ENCODE results near the gene FJX1.

FJX1 gene, protein sequence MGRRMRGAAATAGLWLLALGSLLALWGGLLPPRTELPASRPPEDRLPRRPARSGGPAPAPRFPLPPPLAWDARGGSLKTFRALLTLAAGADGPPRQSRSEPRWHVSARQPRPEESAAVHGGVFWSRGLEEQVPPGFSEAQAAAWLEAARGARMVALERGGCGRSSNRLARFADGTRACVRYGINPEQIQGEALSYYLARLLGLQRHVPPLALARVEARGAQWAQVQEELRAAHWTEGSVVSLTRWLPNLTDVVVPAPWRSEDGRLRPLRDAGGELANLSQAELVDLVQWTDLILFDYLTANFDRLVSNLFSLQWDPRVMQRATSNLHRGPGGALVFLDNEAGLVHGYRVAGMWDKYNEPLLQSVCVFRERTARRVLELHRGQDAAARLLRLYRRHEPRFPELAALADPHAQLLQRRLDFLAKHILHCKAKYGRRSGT

DNA sequence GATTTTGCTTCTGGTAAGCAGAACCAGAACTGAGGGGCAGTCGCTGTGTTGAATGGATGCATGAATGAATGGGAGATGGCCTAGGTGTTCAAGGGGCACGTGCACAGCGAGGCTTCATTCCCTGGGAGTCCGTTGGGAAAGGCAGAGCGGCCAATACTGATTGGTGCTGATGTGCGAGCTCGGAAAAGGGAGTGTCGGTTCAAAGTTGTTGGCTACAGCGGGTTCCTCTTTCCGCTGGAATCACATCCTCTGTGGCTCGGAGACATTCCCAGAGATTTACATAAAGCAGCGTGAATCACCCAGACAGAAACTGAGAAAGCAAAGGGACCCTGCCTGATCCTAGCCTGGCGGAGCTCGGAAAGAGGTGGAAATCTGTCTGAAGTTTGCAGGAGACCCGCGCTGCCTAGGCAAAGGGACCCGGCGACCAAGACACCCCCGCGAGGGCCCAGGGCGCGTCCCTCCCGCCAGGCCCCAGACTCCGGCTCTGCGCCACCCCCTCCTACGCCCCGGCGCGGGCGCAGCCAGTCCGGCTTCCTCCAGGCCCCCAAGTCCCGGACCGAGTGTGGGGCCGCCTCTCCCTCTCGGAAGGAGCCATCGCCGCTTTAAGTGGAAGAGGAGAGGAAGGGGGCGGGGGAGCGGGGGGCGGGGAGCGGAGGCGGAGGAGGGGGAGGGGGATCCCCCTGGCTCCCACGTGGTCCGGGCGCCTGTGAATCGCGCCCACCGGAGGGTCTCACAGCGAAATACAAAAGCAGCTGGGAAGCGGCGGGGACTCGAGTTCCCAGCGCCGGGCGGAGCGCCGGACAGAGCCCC lies at the start of gene FJX1:
Gene FJX1 (plus strand): TSS at position 774 of the 810 bp plus-strand sequence. CDS start 177 bp downstream, outside the sequence.
- peaks cover 66% of the 10 kb centered on the region for H3K27me3 Mint-ChIP-seq
- H3K4me1 Mint-ChIP-seq (ENCODE audit: low read depth) = peaks cover 18% of the 10 kb centered on the region
- intact Hi-C loops (cut with micrococcal nuclease) = loop anchor here (2.0 to 5.0 kb wide), 3 partner anchors 439 to 641 kb away; no protein-coding TSS in a partner anchor
- no peaks in the 10 kb centered on the region for H3K9me3 Mint-ChIP-seq
- H3K4me3 Mint-ChIP-seq = peak within 1 kb of the TSS; percentile 74
- H3K36me3 Mint-ChIP-seq (ENCODE audit: low read depth) = no peaks in the 10 kb centered on the region
- H3K27ac Mint-ChIP-seq = peak within 1 kb of the TSS; percentile 60

DNA sequence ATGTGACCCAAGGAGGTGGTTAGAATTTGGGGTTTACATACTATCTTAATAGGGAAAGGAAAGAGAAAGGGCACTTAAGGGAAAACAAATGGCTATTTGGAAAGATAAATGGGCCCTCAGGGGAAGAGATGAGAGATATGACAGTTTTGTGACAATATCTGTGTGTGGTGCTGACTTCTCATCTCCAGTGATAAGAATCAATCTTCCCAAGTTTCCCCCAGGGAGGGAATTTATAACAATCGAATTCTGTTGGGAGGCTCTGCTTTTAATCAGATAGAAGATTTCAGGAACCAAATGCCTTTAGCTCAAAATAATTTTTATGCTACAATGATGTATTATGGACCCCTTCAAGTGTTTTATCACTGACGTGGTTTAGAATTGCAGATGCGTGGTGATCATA lies 46.6 kb upstream of the FJX1 start:
- Mint-ChIP-seq H3K36me3 (ENCODE audit: low read depth) (no peaks in the 10 kb centered on the region), H3K4me3 (no peak overlapping the region), H3K27me3 (peaks cover 46% of the 10 kb centered on the region), H3K27ac (no peak overlapping the region), H3K9me3 (peaks cover 13% of the 10 kb centered on the region), H3K4me1 (ENCODE audit: low read depth) (no peaks in the 10 kb centered on the region)
- intact Hi-C loops (cut with micrococcal nuclease) = no loop called here

DNA sequence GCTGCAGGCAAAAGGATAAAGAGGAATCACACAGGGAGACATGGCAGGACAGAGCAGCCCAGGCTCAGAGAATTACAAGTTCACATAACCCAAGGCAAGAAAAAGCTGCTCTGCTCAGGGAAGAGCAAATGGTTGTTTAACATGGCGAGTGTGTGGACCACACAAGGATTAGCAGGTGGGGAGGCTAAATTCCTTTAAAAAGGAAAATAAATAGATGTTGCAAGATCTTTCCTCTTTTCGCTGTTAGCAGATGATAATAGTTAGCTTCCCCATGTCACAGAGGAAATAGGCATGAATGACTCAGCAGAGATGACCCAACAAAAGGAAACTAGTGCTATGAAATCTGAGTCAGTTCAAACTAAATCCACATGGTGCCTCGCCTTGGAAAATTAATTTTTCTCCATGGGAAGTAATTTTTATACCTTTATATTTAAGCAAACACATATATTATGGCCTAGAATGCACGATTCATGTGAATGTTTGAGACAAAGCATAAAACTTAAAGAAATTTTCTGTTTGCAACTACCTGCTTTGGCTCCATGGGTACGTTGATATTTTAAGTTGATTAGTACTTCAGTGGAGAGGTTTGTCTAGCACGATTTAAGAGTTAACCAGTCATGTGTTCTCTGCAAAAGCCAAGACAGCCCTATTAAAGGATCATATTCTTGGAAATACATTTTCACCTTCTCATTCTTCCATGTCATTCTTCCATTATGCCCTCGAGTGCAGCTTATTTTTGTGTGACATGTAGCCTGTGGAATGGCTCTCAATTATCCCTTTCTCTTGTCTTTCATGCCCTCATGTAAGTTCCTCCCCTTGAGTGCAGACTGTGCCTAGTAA lies 38.5 kb upstream of the FJX1 start:
- Mint-ChIP-seq H3K27me3 (peaks cover 14% of the 10 kb centered on the region), H3K4me3 (no peak overlapping the region), H3K4me1 (ENCODE audit: low read depth) (peaks cover 15% of the 10 kb centered on the region), H3K36me3 (ENCODE audit: low read depth) (no peaks in the 10 kb centered on the region), H3K27ac (no peak overlapping the region), H3K9me3 (no peaks in the 10 kb centered on the region)
- intact Hi-C loops (cut with micrococcal nuclease) = no loop called here

GRCh38 chr11:35580397-35580781 lies 37.9 kb upstream of the FJX1 start:
- Mint-ChIP-seq H3K4me1 (ENCODE audit: low read depth) (peaks cover 15% of the 10 kb centered on the region), H3K9me3 (no peaks in the 10 kb centered on the region), H3K27me3 (peaks cover 19% of the 10 kb centered on the region), H3K36me3 (ENCODE audit: low read depth) (no peaks in the 10 kb centered on the region), H3K27ac (no peak overlapping the region), H3K4me3 (no peak overlapping the region)
- intact Hi-C loops (cut with micrococcal nuclease) = no loop called here

- no peak overlapping the region for H3K4me3 Mint-ChIP-seq
- H3K27me3 Mint-ChIP-seq = peaks cover 25% of the 10 kb centered on the region
- intact Hi-C loops (cut with micrococcal nuclease) = no loop called here
- no peak overlapping the region for H3K27ac Mint-ChIP-seq
- peaks cover 15% of the 10 kb centered on the region for H3K4me1 Mint-ChIP-seq (ENCODE audit: low read depth)
- H3K9me3 Mint-ChIP-seq = no peaks in the 10 kb centered on the region
- H3K36me3 Mint-ChIP-seq (ENCODE audit: low read depth) = no peaks in the 10 kb centered on the region
These were observed 36.2 kb upstream of the FJX1 start for GRCh38 chr11:35582033-35582432.

- Mint-ChIP-seq H3K4me1 (ENCODE audit: low read depth) (peaks cover 15% of the 10 kb centered on the region), H3K4me3 (no peak overlapping the region), H3K27me3 (peaks cover 28% of the 10 kb centered on the region), H3K36me3 (ENCODE audit: low read depth) (no peaks in the 10 kb centered on the region), H3K9me3 (no peaks in the 10 kb centered on the region), H3K27ac (no peak overlapping the region)
- intact Hi-C loops (cut with micrococcal nuclease) = no loop called here
These were observed 35.1 kb upstream of the FJX1 start for GRCh38 chr11:35583126-35583525.

DNA sequence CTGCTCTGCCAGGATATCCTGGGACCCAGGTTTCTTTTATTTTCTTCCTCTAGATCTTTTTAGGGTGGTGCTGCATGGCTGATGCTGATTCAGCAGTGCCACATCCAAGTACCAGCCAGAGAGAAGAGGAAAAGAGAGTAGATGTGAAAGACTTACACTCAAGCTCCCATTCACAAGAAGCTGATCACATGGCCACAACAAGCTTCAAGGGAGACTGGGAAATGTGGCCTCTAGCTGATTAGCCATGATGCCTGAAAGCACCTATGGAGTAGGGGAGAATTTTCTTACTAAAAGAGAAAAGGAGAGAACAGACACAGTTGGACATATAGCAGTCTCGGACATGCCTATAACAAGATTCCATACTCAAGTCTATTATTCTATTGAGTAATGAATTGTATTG lies 34.4 kb upstream of the FJX1 start:
- intact Hi-C loops (cut with micrococcal nuclease) = no loop called here
- Mint-ChIP-seq H3K36me3 (ENCODE audit: low read depth) (no peaks in the 10 kb centered on the region), H3K27me3 (peaks cover 31% of the 10 kb centered on the region), H3K9me3 (no peaks in the 10 kb centered on the region), H3K4me3 (no peak overlapping the region), H3K4me1 (ENCODE audit: low read depth) (peaks cover 15% of the 10 kb centered on the region), H3K27ac (no peak overlapping the region)

DNA sequence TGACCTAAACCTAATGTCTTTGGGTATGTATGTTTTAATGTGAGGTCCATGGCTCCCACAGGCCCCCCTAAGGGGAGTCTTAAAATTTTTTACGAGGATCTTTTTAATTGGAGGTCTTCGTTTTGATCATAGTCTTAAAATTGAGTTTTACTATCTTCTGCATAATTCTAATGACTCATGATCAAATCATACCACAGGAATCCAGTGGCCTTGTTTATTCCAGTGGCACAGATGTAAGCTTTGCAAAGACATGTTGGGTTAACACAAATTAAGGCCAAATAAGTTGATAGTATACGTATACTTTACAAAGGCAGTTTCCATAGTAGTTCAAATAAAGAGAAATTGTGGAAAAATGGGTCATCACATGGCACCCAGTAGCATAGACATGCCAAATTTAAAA lies 33.9 kb upstream of the FJX1 start:
- Mint-ChIP-seq H3K4me1 (ENCODE audit: low read depth) (peaks cover 14% of the 10 kb centered on the region), H3K27me3 (peaks cover 34% of the 10 kb centered on the region), H3K9me3 (no peaks in the 10 kb centered on the region), H3K36me3 (ENCODE audit: low read depth) (no peaks in the 10 kb centered on the region), H3K27ac (no peak overlapping the region), H3K4me3 (no peak overlapping the region)
- intact Hi-C loops (cut with micrococcal nuclease) = no loop called here

- H3K36me3 Mint-ChIP-seq (ENCODE audit: low read depth) = no peaks in the 10 kb centered on the region
- no peaks in the 10 kb centered on the region for H3K9me3 Mint-ChIP-seq
- no peak overlapping the region for H3K4me3 Mint-ChIP-seq
- H3K4me1 Mint-ChIP-seq (ENCODE audit: low read depth) = peaks cover 6% of the 10 kb centered on the region
- H3K27ac Mint-ChIP-seq = no peak overlapping the region
- intact Hi-C loops (cut with micrococcal nuclease) = no loop called here
- peaks cover 45% of the 10 kb centered on the region for H3K27me3 Mint-ChIP-seq
These were observed 32.8 kb upstream of the FJX1 start for GRCh38 chr11:35585416-35585815.

DNA sequence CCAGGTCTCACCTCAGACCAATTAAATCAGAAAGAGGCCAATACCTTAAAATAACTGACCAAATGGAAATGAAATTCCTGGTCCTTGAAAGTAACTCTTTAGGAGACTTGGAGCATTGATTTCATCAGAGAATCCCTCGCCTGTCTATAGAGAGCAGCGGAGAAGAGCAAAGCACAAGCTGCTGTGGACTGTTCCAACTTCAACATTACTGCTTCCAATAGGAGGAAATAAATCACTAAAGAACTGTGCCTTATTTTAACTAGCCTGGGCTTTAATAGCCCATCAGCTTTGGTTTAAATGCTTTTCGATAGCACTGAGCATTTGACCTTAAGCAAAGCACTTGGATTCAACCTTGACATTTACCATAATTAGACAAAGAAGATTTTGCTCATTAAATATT lies 32.0 kb upstream of the FJX1 start:
- peaks cover 52% of the 10 kb centered on the region for H3K27me3 Mint-ChIP-seq
- no peak overlapping the region for H3K27ac Mint-ChIP-seq
- H3K4me1 Mint-ChIP-seq (ENCODE audit: low read depth) = no peaks in the 10 kb centered on the region

GRCh38 chr11:35587972-35588371 lies 30.3 kb upstream of the FJX1 start:
- H3K36me3 Mint-ChIP-seq (ENCODE audit: low read depth) = no peaks in the 10 kb centered on the region
- H3K27ac Mint-ChIP-seq = no peak overlapping the region
- intact Hi-C loops (cut with micrococcal nuclease) = no loop called here
- H3K27me3 Mint-ChIP-seq = peaks cover 54% of the 10 kb centered on the region
- H3K9me3 Mint-ChIP-seq = no peaks in the 10 kb centered on the region
- H3K4me3 Mint-ChIP-seq = no peak overlapping the region
- no peaks in the 10 kb centered on the region for H3K4me1 Mint-ChIP-seq (ENCODE audit: low read depth)

More for the DNA sequence above, 32.0 kb upstream of the FJX1 start:
- intact Hi-C loops (cut with micrococcal nuclease) = no loop called here
- no peak overlapping the region for H3K4me3 Mint-ChIP-seq
- H3K36me3 Mint-ChIP-seq (ENCODE audit: low read depth) = no peaks in the 10 kb centered on the region
- H3K9me3 Mint-ChIP-seq = no peaks in the 10 kb centered on the region

- intact Hi-C loops (cut with micrococcal nuclease) = no loop called here
- no peak overlapping the region for H3K27ac Mint-ChIP-seq
- H3K9me3 Mint-ChIP-seq = no peaks in the 10 kb centered on the region
- H3K27me3 Mint-ChIP-seq = peaks cover 50% of the 10 kb centered on the region
- H3K4me1 Mint-ChIP-seq (ENCODE audit: low read depth) = no peaks in the 10 kb centered on the region
- no peak overlapping the region for H3K4me3 Mint-ChIP-seq
- no peaks in the 10 kb centered on the region for H3K36me3 Mint-ChIP-seq (ENCODE audit: low read depth)
These were observed 29.6 kb upstream of the FJX1 start for GRCh38 chr11:35588627-35589026.

DNA sequence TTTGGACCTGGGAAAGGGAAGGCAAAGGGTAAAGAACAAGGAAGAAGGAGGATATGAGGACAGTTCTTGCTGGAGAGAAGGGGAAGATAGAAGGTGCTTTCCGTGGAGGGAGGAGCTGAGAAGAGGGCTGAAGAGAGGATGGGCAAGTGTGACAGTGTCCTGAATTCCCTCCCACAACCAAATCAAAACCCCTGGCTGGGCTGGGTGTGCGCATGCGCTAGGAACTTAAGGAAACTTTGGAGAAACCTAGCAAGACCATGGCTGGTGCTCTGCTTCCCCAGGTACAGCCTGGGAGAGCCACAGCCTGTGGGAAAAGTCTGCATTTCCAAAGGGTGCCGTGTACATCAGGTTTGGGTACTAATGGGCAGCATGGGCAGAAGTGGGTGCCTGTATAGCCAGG lies 29.0 kb upstream of the FJX1 start:
- intact Hi-C loops (cut with micrococcal nuclease) = no loop called here
- no peaks in the 10 kb centered on the region for H3K9me3 Mint-ChIP-seq
- no peaks in the 10 kb centered on the region for H3K4me1 Mint-ChIP-seq (ENCODE audit: low read depth)
- H3K27ac Mint-ChIP-seq = no peak overlapping the region
- peaks cover 48% of the 10 kb centered on the region for H3K27me3 Mint-ChIP-seq
- no peak overlapping the region for H3K4me3 Mint-ChIP-seq
- no peaks in the 10 kb centered on the region for H3K36me3 Mint-ChIP-seq (ENCODE audit: low read depth)

DNA sequence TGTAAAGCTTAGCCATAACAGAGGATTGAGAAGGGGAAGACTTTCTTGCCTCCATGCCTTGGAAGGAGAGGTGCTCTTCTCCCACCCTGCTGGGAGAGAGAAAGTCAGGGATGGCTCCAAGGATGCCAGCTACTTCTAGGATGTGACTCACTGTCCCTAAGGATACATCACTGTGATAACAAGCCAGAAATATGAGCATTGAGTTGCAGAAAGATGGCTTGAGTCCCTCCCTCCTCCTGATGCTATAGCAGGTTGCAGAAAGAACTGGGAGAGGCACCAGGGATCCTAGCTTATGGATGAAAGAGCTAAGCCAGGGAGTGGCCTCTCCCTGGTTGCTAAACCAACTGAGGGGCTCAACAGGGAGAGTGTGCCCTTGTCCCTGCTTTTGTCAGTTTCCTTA lies 27.8 kb upstream of the FJX1 start:
- Mint-ChIP-seq H3K27ac (no peak overlapping the region), H3K4me3 (no peak overlapping the region), H3K36me3 (ENCODE audit: low read depth) (no peaks in the 10 kb centered on the region), H3K27me3 (peaks cover 45% of the 10 kb centered on the region), H3K4me1 (ENCODE audit: low read depth) (no peaks in the 10 kb centered on the region), H3K9me3 (no peaks in the 10 kb centered on the region)
- intact Hi-C loops (cut with micrococcal nuclease) = no loop called here
